ENCODE data around the gene FLT1. TPM values are rescaled to one million over a fixed set of nuclear protein-coding genes. Genes with fewer than 3 reads are reported as not detected.

The FLT1 gene
- total and polyA plus RNA-seq, 7 donors = 9.0 to 38.6 (median 15.6) TPM

DNA sequence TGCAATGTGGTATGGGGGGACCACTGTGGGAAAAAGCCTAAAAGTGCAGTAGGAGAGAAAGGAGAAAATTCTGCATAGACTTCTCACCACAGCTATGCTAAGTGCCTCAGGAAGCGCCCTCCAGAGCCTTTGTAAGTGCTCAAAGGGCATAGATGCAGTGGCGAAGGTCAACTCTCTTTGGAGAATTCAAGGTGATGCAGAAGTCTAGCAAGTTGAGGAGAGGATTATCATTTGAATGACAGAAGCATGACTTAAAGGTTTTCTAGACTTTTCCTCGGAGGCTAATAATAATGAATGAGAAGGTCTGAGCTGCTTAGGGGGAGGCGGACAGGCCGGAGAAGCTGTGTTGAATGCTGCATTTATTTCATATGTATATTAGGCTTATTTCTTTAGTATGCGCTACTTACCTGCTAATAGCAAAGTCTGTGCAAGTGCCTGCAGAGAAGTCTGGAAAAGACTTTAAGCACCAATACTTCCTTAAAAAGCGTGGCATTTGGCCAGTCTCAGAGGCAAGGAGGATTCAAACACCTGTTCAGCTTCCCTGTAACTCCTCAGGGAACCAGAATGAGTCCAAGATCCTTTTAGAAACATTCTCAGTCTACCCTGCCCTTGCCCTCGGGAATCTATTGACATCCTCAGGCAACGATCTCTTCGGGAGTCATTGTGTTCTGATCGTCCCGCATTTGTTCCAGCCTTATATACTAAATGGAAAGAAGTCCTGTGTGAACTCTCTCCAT is 56.2 kb downstream of the FLT1 start:
- TF ChIP-seq, protein P1, sequence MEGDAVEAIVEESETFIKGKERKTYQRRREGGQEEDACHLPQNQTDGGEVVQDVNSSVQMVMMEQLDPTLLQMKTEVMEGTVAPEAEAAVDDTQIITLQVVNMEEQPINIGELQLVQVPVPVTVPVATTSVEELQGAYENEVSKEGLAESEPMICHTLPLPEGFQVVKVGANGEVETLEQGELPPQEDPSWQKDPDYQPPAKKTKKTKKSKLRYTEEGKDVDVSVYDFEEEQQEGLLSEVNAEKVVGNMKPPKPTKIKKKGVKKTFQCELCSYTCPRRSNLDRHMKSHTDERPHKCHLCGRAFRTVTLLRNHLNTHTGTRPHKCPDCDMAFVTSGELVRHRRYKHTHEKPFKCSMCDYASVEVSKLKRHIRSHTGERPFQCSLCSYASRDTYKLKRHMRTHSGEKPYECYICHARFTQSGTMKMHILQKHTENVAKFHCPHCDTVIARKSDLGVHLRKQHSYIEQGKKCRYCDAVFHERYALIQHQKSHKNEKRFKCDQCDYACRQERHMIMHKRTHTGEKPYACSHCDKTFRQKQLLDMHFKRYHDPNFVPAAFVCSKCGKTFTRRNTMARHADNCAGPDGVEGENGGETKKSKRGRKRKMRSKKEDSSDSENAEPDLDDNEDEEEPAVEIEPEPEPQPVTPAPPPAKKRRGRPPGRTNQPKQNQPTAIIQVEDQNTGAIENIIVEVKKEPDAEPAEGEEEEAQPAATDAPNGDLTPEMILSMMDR (IDR thresholded peaks at IDR 0.05) = no peak
- ATAC-seq = no peak
- Histone ChIP-seq H3K27me3 (ENCODE audit: insufficient read depth in 3 of 3, low read length in 2 of 3) (peaks cover 3 to 4% (median 3%) of the 10 kb centered on the region in 3 donors), H3K4me1 (no peaks in the 10 kb centered on the region), H3K36me3 (ENCODE audit: insufficient read depth in 1 of 2, low read depth in 1 of 2) (no peaks in the 10 kb centered on the region), H3K9me3 (no peaks in the 10 kb centered on the region), H3K4me3 (no peak overlapping the region), H3K27ac (no peak overlapping the region)
- intact Hi-C loops (cut with DNase I) = no loop called here
- DNase-seq = no peak
- WGBS, 3 donors = 55 to 58% (median 57%) methylated on average over 12 of the region's 12 CpGs

DNA sequence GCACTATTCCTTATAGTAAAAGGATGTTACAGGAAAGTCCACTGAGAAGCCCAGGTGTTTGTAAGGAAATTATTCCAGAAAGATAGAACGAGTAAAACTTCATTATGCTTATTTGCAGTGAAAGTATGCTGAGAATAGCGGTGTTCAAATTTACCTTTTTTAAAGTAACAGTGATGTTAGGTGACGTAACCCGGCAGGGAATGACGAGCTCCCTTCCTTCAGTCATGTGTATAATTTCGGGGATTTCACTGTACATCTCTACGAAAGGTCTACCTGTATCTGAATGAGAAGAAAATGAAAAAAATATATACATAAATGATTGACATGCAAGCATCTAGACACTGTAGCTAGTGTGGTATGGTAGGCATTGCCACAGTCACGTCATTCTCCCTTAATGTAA is 56.9 kb downstream of the FLT1 start:
- Histone ChIP-seq H3K4me1 (no peaks in the 10 kb centered on the region), H3K36me3 (ENCODE audit: insufficient read depth in 1 of 2, low read depth in 1 of 2) (no peaks in the 10 kb centered on the region), H3K27me3 (ENCODE audit: insufficient read depth in 3 of 3, low read length in 2 of 3) (peaks cover 3 to 7% (median 4%) of the 10 kb centered on the region in 3 donors), H3K9me3 (no peaks in the 10 kb centered on the region), H3K4me3 (no peak overlapping the region), H3K27ac (no peak overlapping the region)
- ATAC-seq = no peak
- DNase-seq = no peak
- TF ChIP-seq, protein P1 (IDR thresholded peaks at IDR 0.05) = no peak
- WGBS, 3 donors = 89 to 95% (median 89%) methylated on average over 8 of the region's 8 CpGs
- intact Hi-C loops (cut with DNase I) = no loop called here

DNA sequence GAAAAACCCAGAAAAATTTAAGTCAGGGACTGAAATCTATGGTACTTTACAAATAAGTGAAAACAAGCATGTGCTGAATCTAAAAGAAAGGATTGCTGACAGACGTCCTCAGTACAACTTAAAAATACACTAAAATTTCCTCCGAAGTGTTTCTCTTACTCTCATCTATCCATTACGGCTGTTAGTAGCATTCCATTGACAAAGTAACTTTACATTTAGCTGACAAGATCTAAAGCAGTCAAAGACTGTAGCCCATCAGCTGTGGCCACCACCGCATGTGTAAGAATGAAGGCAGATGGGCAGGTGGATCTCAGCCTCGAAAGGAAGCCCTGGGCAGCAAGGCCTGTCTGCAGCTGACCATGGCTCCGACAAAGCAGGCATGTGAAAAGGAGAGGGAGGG is 59.0 kb downstream of the FLT1 start:
- ATAC-seq (no peak), DNase-seq (no peak)
- WGBS, 3 donors = 54 to 57% (median 55%) methylated on average over 6 of the region's 6 CpGs
- intact Hi-C loops (cut with DNase I) = no loop called here
- Histone ChIP-seq H3K27ac (no peak overlapping the region), H3K27me3 (ENCODE audit: insufficient read depth in 3 of 3, low read length in 2 of 3) (peaks cover 3 to 7% (median 4%) of the 10 kb centered on the region in 3 donors), H3K4me1 (no peaks in the 10 kb centered on the region), H3K36me3 (ENCODE audit: insufficient read depth in 1 of 2, low read depth in 1 of 2) (no peaks in the 10 kb centered on the region), H3K4me3 (no peak overlapping the region), H3K9me3 (no peaks in the 10 kb centered on the region)
- TF ChIP-seq, protein P1 (IDR thresholded peaks at IDR 0.05) = no peak

DNA sequence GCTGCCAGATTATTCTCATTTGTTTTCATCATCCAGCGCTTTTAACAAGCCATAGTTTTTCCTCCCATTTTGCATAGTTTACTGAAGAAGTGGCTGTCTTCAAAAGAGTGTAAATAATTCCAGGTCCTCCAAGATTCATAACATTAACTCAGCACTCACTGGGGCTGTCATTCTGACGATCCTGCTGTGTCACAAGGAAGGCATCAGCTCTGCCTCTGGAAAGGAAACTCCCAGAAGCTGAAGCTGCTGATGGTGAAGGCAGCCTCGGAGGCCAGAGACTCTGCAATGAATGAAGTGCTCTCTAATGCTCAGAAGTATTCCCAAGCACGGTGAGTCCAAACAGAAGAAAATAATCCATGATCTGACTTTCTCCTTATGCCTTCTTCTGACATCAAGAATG is 60.0 kb downstream of the FLT1 start:
- no peak for ATAC-seq
- 50 to 57% (median 52%) methylated on average over 4 of the region's 4 CpGs for WGBS, 3 donors
- TF ChIP-seq, protein P1 (IDR thresholded peaks at IDR 0.05) = no peak
- Histone ChIP-seq H3K36me3 (ENCODE audit: insufficient read depth in 1 of 2, low read depth in 1 of 2) (no peaks in the 10 kb centered on the region), H3K27ac (no peak overlapping the region), H3K4me3 (no peak overlapping the region), H3K9me3 (no peaks in the 10 kb centered on the region), H3K27me3 (ENCODE audit: insufficient read depth in 3 of 3, low read length in 2 of 3) (peaks cover 2 to 7% (median 4%) of the 10 kb centered on the region in 3 donors), H3K4me1 (no peaks in the 10 kb centered on the region)
- intact Hi-C loops (cut with DNase I) = no loop called here
- no peak for DNase-seq

Measured in psoas muscle (tissue), 8 donors.